MCF 10A (cell line): Measurements from ENCODE around the gene PHOX2A. TPM values are rescaled to one million over a fixed set of nuclear protein-coding genes. Genes with fewer than 3 reads are reported as not detected.

Experiments used
- BruUV-seq: library from RNA; stranded (reverse); fragments of 400-500 nt; replicated peaks from 2 replicates; lab custom pipeline; 2021; lab: Mats Ljungman, UMichigan
- CTCF ChIA-PET: fragments of 300-600 bp; sonication (Branson Sonifier 250); formaldehyde crosslinking; extraction: SDS; loops from one replicate; lab custom pipeline; 2021; ENCODE audit warnings: antibody characterized with exemption, inconsistent platforms; lab: Yijun Ruan, JAX
- POLR2A ChIA-PET: fragments of 300-600, 350-650 bp; sonication (Branson Sonifier 250); formaldehyde crosslinking; extraction: SDS; loops from one replicate; lab custom pipeline; 2020; ENCODE audit warnings: antibody characterized with exemption, inconsistent platforms; lab: Yijun Ruan, JAX
- DNase-seq: peaks from one replicate; pipeline ENCODE4 v3.0.0-alpha.2; 2018; ENCODE audit not compliant: unreplicated experiment
- H3K27ac Mint-ChIP-seq: one replicate; pipeline ENCODE4 v1.8.0; 2022; ENCODE audit warnings: mild to moderate bottlenecking, low read depth, mixed read lengths; ENCODE audit not compliant: unreplicated experiment
- H3K27me3 Mint-ChIP-seq: one replicate; pipeline ENCODE4 v1.8.0; 2022; ENCODE audit warnings: mixed read lengths; ENCODE audit not compliant: insufficient read depth, unreplicated experiment
- H3K36me3 Mint-ChIP-seq: one replicate; pipeline ENCODE4 v1.8.0; 2022; ENCODE audit warnings: mild to moderate bottlenecking, moderate library complexity, mixed read lengths; ENCODE audit not compliant: insufficient read depth, unreplicated experiment
- H3K4me1 Mint-ChIP-seq: one replicate; pipeline ENCODE4 v1.8.0; 2022; ENCODE audit warnings: mixed read lengths; ENCODE audit not compliant: insufficient read depth, unreplicated experiment
- H3K4me3 Mint-ChIP-seq: one replicate; pipeline ENCODE4 v1.8.0; 2022; ENCODE audit warnings: mild to moderate bottlenecking, moderate library complexity, mixed read lengths; ENCODE audit not compliant: unreplicated experiment
- H3K9me3 Mint-ChIP-seq: one replicate; pipeline ENCODE4 v1.8.0; 2022; ENCODE audit warnings: mixed read lengths; ENCODE audit not compliant: unreplicated experiment
- intact Hi-C: fragments of 100-400 bp; cut with micrococcal nuclease; formaldehyde crosslinking; loops from 2 replicates; pipeline ENCODE4 v1.14.1; 2022
- total RNA-seq: library from RNA; stranded (reverse); gene quantifications from 2 replicates; pipeline ENCODE4 v1.2.3, GENCODE V29; 2022
- TF ChIP-seq, protein P1 (sequence below): fragments of 200-600 bp; IDR thresholded peaks from one replicate; pipeline ENCODE4 v1.8.0; 2022; ENCODE audit warnings: antibody characterized with exemption, mild to moderate bottlenecking; ENCODE audit not compliant: unreplicated experiment

PHOX2A gene
- total RNA-seq, 1 experiment from 2014 or later = not detected

GRCh38 chr11:72237112-72237931 is 6.7 kb downstream of the PHOX2A start:
- no peak for DNase-seq
- Mint-ChIP-seq H3K9me3 (no peaks in the 10 kb centered on the region), H3K27me3 (no peaks in the 10 kb centered on the region), H3K4me1 (peaks cover 9% of the 10 kb centered on the region), H3K27ac (no peak overlapping the region), H3K36me3 (peaks cover 48% of the 10 kb centered on the region), H3K4me3 (no peak overlapping the region)
- intact Hi-C loops = loop anchor here (5.0 kb wide), 1 partner anchor 260 kb away; no protein-coding TSS in a partner anchor
- BruUV-seq = no TSS peak
- TF ChIP-seq, protein P1, sequence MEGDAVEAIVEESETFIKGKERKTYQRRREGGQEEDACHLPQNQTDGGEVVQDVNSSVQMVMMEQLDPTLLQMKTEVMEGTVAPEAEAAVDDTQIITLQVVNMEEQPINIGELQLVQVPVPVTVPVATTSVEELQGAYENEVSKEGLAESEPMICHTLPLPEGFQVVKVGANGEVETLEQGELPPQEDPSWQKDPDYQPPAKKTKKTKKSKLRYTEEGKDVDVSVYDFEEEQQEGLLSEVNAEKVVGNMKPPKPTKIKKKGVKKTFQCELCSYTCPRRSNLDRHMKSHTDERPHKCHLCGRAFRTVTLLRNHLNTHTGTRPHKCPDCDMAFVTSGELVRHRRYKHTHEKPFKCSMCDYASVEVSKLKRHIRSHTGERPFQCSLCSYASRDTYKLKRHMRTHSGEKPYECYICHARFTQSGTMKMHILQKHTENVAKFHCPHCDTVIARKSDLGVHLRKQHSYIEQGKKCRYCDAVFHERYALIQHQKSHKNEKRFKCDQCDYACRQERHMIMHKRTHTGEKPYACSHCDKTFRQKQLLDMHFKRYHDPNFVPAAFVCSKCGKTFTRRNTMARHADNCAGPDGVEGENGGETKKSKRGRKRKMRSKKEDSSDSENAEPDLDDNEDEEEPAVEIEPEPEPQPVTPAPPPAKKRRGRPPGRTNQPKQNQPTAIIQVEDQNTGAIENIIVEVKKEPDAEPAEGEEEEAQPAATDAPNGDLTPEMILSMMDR = no peak
- CTCF ChIA-PET = interaction anchor here (1.1 to 3.6 kb wide), 7 partner anchors 8 to 260 kb away, joined by 3 to 12 read pairs (median 4); no protein-coding TSS in a partner anchor
- POLR2A ChIA-PET = interaction anchor here (0.6 to 3.3 kb wide), 5 partner anchors 11 to 213 kb away, joined by 3 to 25 read pairs (median 7); partner anchors contain the start of gene INPPL1

- BruUV-seq = no TSS peak
- Mint-ChIP-seq H3K36me3 (peaks cover 54% of the 10 kb centered on the region), H3K27me3 (no peaks in the 10 kb centered on the region), H3K4me3 (no peak overlapping the region), H3K27ac (no peak overlapping the region), H3K4me1 (peaks cover 9% of the 10 kb centered on the region), H3K9me3 (no peaks in the 10 kb centered on the region)
- intact Hi-C loops = loop anchor here (5.0 kb wide), 1 partner anchor 259 kb away; no protein-coding TSS in a partner anchor
- TF ChIP-seq, protein P1 = no peak
- POLR2A ChIA-PET = interaction anchor here (1.1 to 3.3 kb wide), 3 partner anchors 11 to 178 kb away, joined by 3 to 25 read pairs (median 8); partner anchors contain the start of gene INPPL1
- CTCF ChIA-PET = interaction anchor here (0.7 to 3.6 kb wide), 6 partner anchors 12 to 223 kb away, joined by 3 to 12 read pairs (median 3); no protein-coding TSS in a partner anchor
- no peak for DNase-seq
Observed at GRCh38 chr11:72236774-72237111, 7.2 kb downstream of the PHOX2A start.

DNA sequence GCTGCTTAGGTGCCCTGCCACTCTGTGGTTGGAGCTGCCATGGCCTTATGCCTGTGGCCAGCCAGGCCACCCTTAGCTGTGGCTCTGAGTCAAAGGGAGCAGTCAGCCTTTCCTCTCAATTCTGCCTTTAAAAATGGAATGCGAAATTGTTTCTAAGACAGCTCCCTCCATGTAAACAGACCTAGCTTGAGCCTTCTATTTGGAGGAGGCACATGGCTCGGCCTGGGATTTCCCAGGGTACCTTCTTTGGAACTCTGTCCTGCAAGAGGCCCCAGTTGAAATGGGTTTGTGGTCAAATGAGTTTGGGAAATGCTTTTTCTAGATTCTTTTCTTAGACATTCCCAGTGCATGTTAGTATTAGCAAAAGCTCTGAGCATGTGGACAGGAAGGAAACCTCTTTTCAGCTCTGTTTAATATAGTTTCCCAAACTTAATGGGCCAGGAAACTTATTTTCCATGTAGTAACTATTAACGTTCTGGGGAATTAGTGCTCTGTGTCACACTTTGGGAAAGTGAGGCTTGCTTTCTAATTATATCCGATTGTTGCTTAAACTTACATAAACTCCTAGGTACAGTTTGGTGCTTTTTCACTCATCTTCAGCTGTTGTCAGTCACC is 7.8 kb downstream of the PHOX2A start:
- Mint-ChIP-seq H3K9me3 (no peaks in the 10 kb centered on the region), H3K27ac (no peak overlapping the region), H3K4me1 (peaks cover 9% of the 10 kb centered on the region), H3K27me3 (no peaks in the 10 kb centered on the region), H3K36me3 (peaks cover 59% of the 10 kb centered on the region), H3K4me3 (no peak overlapping the region)
- BruUV-seq = no TSS peak
- ChIA-PET CTCF (interaction anchor here (0.5 to 3.6 kb wide), 8 partner anchors 12 to 250 kb away, joined by 3 to 12 read pairs (median 3); no protein-coding TSS in a partner anchor), POLR2A (interaction anchor here (0.7 to 3.3 kb wide), 5 partner anchors 11 to 220 kb away, joined by 3 to 25 read pairs (median 4); partner anchors contain the start of gene INPPL1)
- TF ChIP-seq, protein P1 = no peak
- DNase-seq = no peak
- intact Hi-C loops = loop anchor here (5.0 kb wide), 1 partner anchor 259 kb away; no protein-coding TSS in a partner anchor
